Esophagus squamous epithelium (tissue), 4 donors: ENCODE results near the gene IP6K2.

ENCODE experiments used
- CTCF ChIP-seq, 6 experiments: fragments of 450-650 bp in 4 of 6; fragments of 200-600 bp in 2 of 6; sonication (generic) in 2 of 6; IDR thresholded peaks; one replicate each; pipeline ENCODE4 v1.5.1; 2016 to 2019; ENCODE audit warnings: antibody characterized with exemption in 6 of 6, mild to moderate bottlenecking in 4 of 6, moderate library complexity in 4 of 6
- POLR2A ChIP-seq, 4 donors: fragments of 450-650 bp; IDR thresholded peaks; one replicate each; pipeline ENCODE4 v1.6.1; 2017; ENCODE audit warnings: antibody characterized with exemption in 4 of 4, mild to moderate bottlenecking in 4 of 4, moderate library complexity in 3 of 4

DNA sequence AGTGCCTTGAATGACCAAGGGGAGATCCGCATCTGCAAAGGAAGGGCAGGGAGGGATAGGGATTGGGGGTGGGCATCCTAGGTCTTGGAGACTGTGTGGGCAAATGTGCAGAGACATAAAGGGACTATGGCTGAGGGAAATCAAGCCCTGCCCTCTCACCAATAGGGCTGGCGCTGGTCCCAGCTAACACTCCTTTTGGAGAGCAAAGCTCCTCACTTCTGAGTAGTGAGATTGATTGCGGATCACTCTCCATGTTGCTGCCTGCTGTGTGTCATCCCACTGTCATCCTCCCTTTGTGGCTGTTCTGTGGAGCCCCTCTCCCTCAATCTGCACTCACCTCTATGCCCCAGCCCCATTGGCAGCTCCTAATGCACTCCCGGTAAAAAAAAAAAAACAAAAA is 52.1 kb downstream of the IP6K2 start:
- TF ChIP-seq CTCF (IDR thresholded peaks at IDR 0.05) (no peak), POLR2A (IDR thresholded peaks at IDR 0.05) (no peak)
